ENCODE measurements around the gene ABHD16A. TPM values are rescaled to one million over a fixed set of nuclear protein-coding genes. Genes with fewer than 3 reads are reported as not detected.

The ABHD16A gene
- total RNA-seq, 1 donor from 2014 or later = 50.1 TPM

- Histone ChIP-seq H3K36me3 (ENCODE audit: control insufficient read depth in 3 of 3, insufficient read depth in 3 of 3, low read length in 3 of 3) (peaks cover 9 to 23% (median 16%) of the 10 kb centered on the region in 3 donors), H3K9ac (ENCODE audit: low read depth in 1 of 3, low read length in 3 of 3) (no peak overlapping the region), H3K4me3 (ENCODE audit: low read length in 3 of 3) (no peak overlapping the region), H3K27me3 (ENCODE audit: control insufficient read depth in 3 of 3, insufficient read depth in 3 of 3, low read length in 3 of 3) (peaks cover 0 to 14% (median 0%) of the 10 kb centered on the region in 3 donors), H3K4me1 (ENCODE audit: control insufficient read depth in 3 of 3, insufficient read depth in 3 of 3, low read length in 3 of 3) (peaks cover 30 to 43% (median 35%) of the 10 kb centered on the region in 3 donors), H3K27ac (ENCODE audit: low read depth, low read length) (no peak overlapping the region), H3K9me3 (ENCODE audit: control insufficient read depth in 3 of 3, low read length in 3 of 3) (no peaks in the 10 kb centered on the region)
Measured at GRCh38 chr6:31732029-31732428, 28.9 kb upstream of the ABHD16A start.

GRCh38 chr6:31730631-31731086, 27.5 kb upstream of the ABHD16A start:
- Histone ChIP-seq H3K27ac (ENCODE audit: low read depth, low read length) (peak overlapping the region; percentile 40), H3K4me1 (ENCODE audit: control insufficient read depth in 3 of 3, insufficient read depth in 3 of 3, low read length in 3 of 3) (peaks cover 29 to 33% (median 30%) of the 10 kb centered on the region in 3 donors), H3K27me3 (ENCODE audit: control insufficient read depth in 3 of 3, insufficient read depth in 3 of 3, low read length in 3 of 3) (peaks cover 0 to 7% (median 0%) of the 10 kb centered on the region in 3 donors), H3K9ac (ENCODE audit: low read depth in 1 of 3, low read length in 3 of 3) (peak overlapping the region in 1 of 3 donors; percentile 86), H3K9me3 (ENCODE audit: control insufficient read depth in 3 of 3, low read length in 3 of 3) (no peaks in the 10 kb centered on the region), H3K36me3 (ENCODE audit: control insufficient read depth in 3 of 3, insufficient read depth in 3 of 3, low read length in 3 of 3) (peaks cover 13 to 34% (median 24%) of the 10 kb centered on the region in 3 donors), H3K4me3 (ENCODE audit: low read length in 3 of 3) (peak overlapping the region in 1 of 3 donors; percentile 88)

GRCh38 chr6:31729979-31730630, 27.0 kb upstream of the ABHD16A start:
- H3K4me1 ChIP-seq (ENCODE audit: control insufficient read depth in 3 of 3, insufficient read depth in 3 of 3, low read length in 3 of 3) = peaks cover 28 to 30% (median 29%) of the 10 kb centered on the region in 3 donors
- H3K36me3 ChIP-seq (ENCODE audit: control insufficient read depth in 3 of 3, insufficient read depth in 3 of 3, low read length in 3 of 3) = peaks cover 13 to 34% (median 24%) of the 10 kb centered on the region in 3 donors
- H3K4me3 ChIP-seq (ENCODE audit: low read length in 3 of 3) = peak overlapping the region; percentile 80 to 88 (median 81)
- peak overlapping the region; percentile 95 for H3K27ac ChIP-seq (ENCODE audit: low read depth, low read length)
- no peaks in the 10 kb centered on the region for H3K9me3 ChIP-seq (ENCODE audit: control insufficient read depth in 3 of 3, low read length in 3 of 3)
- peak overlapping the region; percentile 81 to 86 (median 84) for H3K9ac ChIP-seq (ENCODE audit: low read depth in 1 of 3, low read length in 3 of 3)
- H3K27me3 ChIP-seq (ENCODE audit: control insufficient read depth in 3 of 3, insufficient read depth in 3 of 3, low read length in 3 of 3) = peaks cover 0 to 2% (median 0%) of the 10 kb centered on the region in 3 donors

- Histone ChIP-seq H3K9ac (ENCODE audit: low read depth in 1 of 3, low read length in 3 of 3) (peak overlapping the region; percentile 81 to 86 (median 84)), H3K4me1 (ENCODE audit: control insufficient read depth in 3 of 3, insufficient read depth in 3 of 3, low read length in 3 of 3) (peaks cover 22 to 25% (median 24%) of the 10 kb centered on the region in 3 donors), H3K27me3 (ENCODE audit: control insufficient read depth in 3 of 3, insufficient read depth in 3 of 3, low read length in 3 of 3) (no peaks in the 10 kb centered on the region), H3K4me3 (ENCODE audit: low read length in 3 of 3) (peak overlapping the region; percentile 80 to 88 (median 81)), H3K36me3 (ENCODE audit: control insufficient read depth in 3 of 3, insufficient read depth in 3 of 3, low read length in 3 of 3) (peaks cover 13 to 34% (median 24%) of the 10 kb centered on the region in 3 donors), H3K27ac (ENCODE audit: low read depth, low read length) (peak overlapping the region; percentile 95), H3K9me3 (ENCODE audit: control insufficient read depth in 3 of 3, low read length in 3 of 3) (no peaks in the 10 kb centered on the region)
Measured at GRCh38 chr6:31729515-31729978, 26.4 kb upstream of the ABHD16A start.

- Histone ChIP-seq H3K27ac (ENCODE audit: low read depth, low read length) (peak within 1 kb of the TSS; percentile 95), H3K9ac (ENCODE audit: low read depth in 1 of 3, low read length in 3 of 3) (peak within 1 kb of the TSS; percentile 81 to 86 (median 84)), H3K36me3 (ENCODE audit: control insufficient read depth in 3 of 3, insufficient read depth in 3 of 3, low read length in 3 of 3) (peaks cover 13 to 34% (median 22%) of the 10 kb centered on the region in 3 donors), H3K27me3 (ENCODE audit: control insufficient read depth in 3 of 3, insufficient read depth in 3 of 3, low read length in 3 of 3) (no peaks in the 10 kb centered on the region), H3K4me3 (ENCODE audit: low read length in 3 of 3) (peak within 1 kb of the TSS; percentile 80 to 88 (median 81)), H3K4me1 (ENCODE audit: control insufficient read depth in 3 of 3, insufficient read depth in 3 of 3, low read length in 3 of 3) (peaks cover 16 to 19% (median 18%) of the 10 kb centered on the region in 3 donors), H3K9me3 (ENCODE audit: control insufficient read depth in 3 of 3, low read length in 3 of 3) (no peaks in the 10 kb centered on the region)
Measured at GRCh38 chr6:31728767-31729514, 25.8 kb upstream of the ABHD16A start, which contains the start of gene DDAH2. DDAH2 (minus strand) TSS chr6:31729299; CDS start chr6:31729161, 138 bp downstream.

- H3K27ac ChIP-seq (ENCODE audit: low read depth, low read length) = peak overlapping the region; percentile 95
- H3K27me3 ChIP-seq (ENCODE audit: control insufficient read depth in 3 of 3, insufficient read depth in 3 of 3, low read length in 3 of 3) = no peaks in the 10 kb centered on the region
- peaks cover 13 to 27% (median 15%) of the 10 kb centered on the region in 3 donors for H3K36me3 ChIP-seq (ENCODE audit: control insufficient read depth in 3 of 3, insufficient read depth in 3 of 3, low read length in 3 of 3)
- H3K4me3 ChIP-seq (ENCODE audit: low read length in 3 of 3) = peak overlapping the region; percentile 80 to 88 (median 81)
- peaks cover 15 to 18% (median 16%) of the 10 kb centered on the region in 3 donors for H3K4me1 ChIP-seq (ENCODE audit: control insufficient read depth in 3 of 3, insufficient read depth in 3 of 3, low read length in 3 of 3)
- peak overlapping the region in 2 of 3 donors; percentile 81 to 86 for H3K9ac ChIP-seq (ENCODE audit: low read depth in 1 of 3, low read length in 3 of 3)
- no peaks in the 10 kb centered on the region for H3K9me3 ChIP-seq (ENCODE audit: control insufficient read depth in 3 of 3, low read length in 3 of 3)
Measured at GRCh38 chr6:31727717-31728671, 24.9 kb upstream of the ABHD16A start.

GRCh38 chr6:31727034-31727716, 24.1 kb upstream of the ABHD16A start:
- Histone ChIP-seq H3K36me3 (ENCODE audit: control insufficient read depth in 3 of 3, insufficient read depth in 3 of 3, low read length in 3 of 3) (peaks cover 12 to 24% (median 12%) of the 10 kb centered on the region in 3 donors), H3K27ac (ENCODE audit: low read depth, low read length) (peak overlapping the region; percentile 59), H3K9me3 (ENCODE audit: control insufficient read depth in 3 of 3, low read length in 3 of 3) (no peaks in the 10 kb centered on the region), H3K4me1 (ENCODE audit: control insufficient read depth in 3 of 3, insufficient read depth in 3 of 3, low read length in 3 of 3) (peaks cover 15 to 18% (median 16%) of the 10 kb centered on the region in 3 donors), H3K4me3 (ENCODE audit: low read length in 3 of 3) (no peak overlapping the region), H3K9ac (ENCODE audit: low read depth in 1 of 3, low read length in 3 of 3) (peak overlapping the region in 1 of 3 donors; percentile 33), H3K27me3 (ENCODE audit: control insufficient read depth in 3 of 3, insufficient read depth in 3 of 3, low read length in 3 of 3) (no peaks in the 10 kb centered on the region)

GRCh38 chr6:31725502-31726350, 22.6 kb upstream of the ABHD16A start:
- Histone ChIP-seq H3K36me3 (ENCODE audit: control insufficient read depth in 3 of 3, insufficient read depth in 3 of 3, low read length in 3 of 3) (peaks cover 9 to 17% (median 10%) of the 10 kb centered on the region in 3 donors), H3K9me3 (ENCODE audit: control insufficient read depth in 3 of 3, low read length in 3 of 3) (no peaks in the 10 kb centered on the region), H3K4me3 (ENCODE audit: low read length in 3 of 3) (no peak overlapping the region), H3K27ac (ENCODE audit: low read depth, low read length) (no peak overlapping the region), H3K4me1 (ENCODE audit: control insufficient read depth in 3 of 3, insufficient read depth in 3 of 3, low read length in 3 of 3) (peaks cover 15 to 17% (median 16%) of the 10 kb centered on the region in 3 donors), H3K27me3 (ENCODE audit: control insufficient read depth in 3 of 3, insufficient read depth in 3 of 3, low read length in 3 of 3) (no peaks in the 10 kb centered on the region), H3K9ac (ENCODE audit: low read depth in 1 of 3, low read length in 3 of 3) (no peak overlapping the region)
